ENCODE measurements around the gene APMAP. TPM values are rescaled to one million over a fixed set of nuclear protein-coding genes. Genes with fewer than 3 reads are reported as not detected.

APMAP gene
- total RNA-seq, 2 experiments from 2014 or later, result 27.7 to 28.0 TPM

DNA sequence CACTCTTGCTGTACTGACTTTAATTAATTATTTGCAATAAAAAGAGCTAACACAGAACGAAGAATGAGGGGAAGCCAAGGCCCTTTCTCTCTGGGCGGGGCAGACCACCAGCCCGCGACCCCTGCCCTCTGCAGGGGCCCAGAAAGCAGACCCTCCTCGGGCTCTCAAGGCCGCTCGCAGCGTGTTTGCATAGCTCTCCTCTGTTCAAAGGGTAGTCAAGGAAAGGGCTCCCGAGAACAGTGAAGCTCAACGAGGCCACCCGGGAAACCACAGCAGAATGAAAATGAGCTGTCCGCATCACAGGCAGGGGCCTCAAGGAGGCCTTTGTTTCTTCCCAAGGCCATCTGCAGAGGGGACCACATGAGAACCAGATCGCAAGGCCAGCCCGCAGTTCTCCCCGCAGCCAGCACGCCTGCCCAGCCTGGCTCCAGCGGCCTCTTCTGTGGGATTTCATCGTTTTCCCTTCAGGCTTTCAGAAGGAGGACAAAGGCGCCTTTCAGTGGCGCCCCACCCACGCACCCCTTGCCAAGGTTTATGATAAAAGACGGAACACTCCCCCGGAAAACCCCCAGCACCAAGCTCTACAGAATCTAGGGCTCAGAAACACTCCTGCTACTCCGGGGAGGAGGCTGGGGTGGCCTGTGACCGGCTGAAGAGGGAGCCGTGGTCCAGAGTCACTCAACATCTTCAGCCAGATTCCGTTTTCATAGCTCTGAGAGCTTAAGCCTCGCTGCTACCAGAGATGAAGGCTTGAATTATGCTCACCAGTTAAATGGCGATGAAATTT lies 40.1 kb upstream of the APMAP start:
- Histone ChIP-seq H3K4me2 (ENCODE audit: low read length) (no peak overlapping the region), H3K4me3 (ENCODE audit: low read depth, low read length, poor library complexity, severe bottlenecking) (no peak overlapping the region), H3K9me3 (ENCODE audit: low read length) (no peaks in the 10 kb centered on the region), H2AFZ (ENCODE audit: low read length) (no peak overlapping the region), H3K36me3 (ENCODE audit: insufficient read depth, low read length) (no peaks in the 10 kb centered on the region), H3K9me2 (ENCODE audit: insufficient read depth, low read length) (no peaks in the 10 kb centered on the region), H3K27ac (ENCODE audit: low read depth, low read length, poor library complexity, severe bottlenecking) (no peak overlapping the region), H3K4me1 (ENCODE audit: insufficient read depth, low read length, poor library complexity, severe bottlenecking) (peaks cover 24% of the 10 kb centered on the region), H4K20me1 (ENCODE audit: insufficient read depth, low read length) (no peaks in the 10 kb centered on the region), H3K79me2 (ENCODE audit: insufficient read depth, low read depth, low read length) (no peaks in the 10 kb centered on the region)
- ChIA-PET CTCF (ENCODE audit: unreplicated experiment) (interaction anchor here (0.6 kb wide), 1 partner anchor 478 kb away, joined by 5 read pairs; no protein-coding TSS in a partner anchor), POLR2A (no interaction called here)
- no TSS peak for BruUV-seq (replicated peaks)
- no peak for DNase-seq (ENCODE audit: low spot score)
- intact Hi-C loops (cut with micrococcal nuclease; ENCODE audit: unreplicated experiment), result no loop called here
- TF ChIP-seq CTCF (conservative IDR thresholded peaks at IDR 0.05; ENCODE audit: low read length) (no peak), EZH2phosphoT487 (IDR thresholded peaks at IDR 0.05; ENCODE audit: borderline replicate concordance, low read depth, low read length) (no peak)

DNA sequence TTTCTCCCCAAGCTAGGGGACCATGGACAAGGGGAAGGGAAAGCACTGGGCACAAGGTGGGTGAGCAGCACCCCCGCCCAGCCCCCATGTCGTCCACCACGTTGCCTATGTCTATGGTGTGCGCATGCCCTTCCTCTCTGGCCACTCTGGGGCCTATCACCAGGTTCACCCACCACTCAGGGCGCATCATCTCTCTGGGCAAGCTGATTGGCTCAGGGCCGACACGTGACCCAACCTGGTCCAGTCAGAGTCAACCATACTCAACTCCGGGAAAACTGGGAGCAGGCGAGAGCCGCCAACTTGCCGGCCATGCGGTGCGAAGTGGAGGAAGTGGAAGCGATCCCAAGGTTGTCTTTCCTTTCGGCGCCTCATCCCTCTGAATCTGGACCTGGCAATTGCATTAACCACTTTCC lies 39.5 kb upstream of the APMAP start:
- intact Hi-C loops (cut with micrococcal nuclease; ENCODE audit: unreplicated experiment), result no loop called here
- Histone ChIP-seq H3K36me3 (ENCODE audit: insufficient read depth, low read length) (no peaks in the 10 kb centered on the region), H2AFZ (ENCODE audit: low read length) (no peak overlapping the region), H3K4me2 (ENCODE audit: low read length) (no peak overlapping the region), H3K79me2 (ENCODE audit: insufficient read depth, low read depth, low read length) (no peaks in the 10 kb centered on the region), H3K4me1 (ENCODE audit: insufficient read depth, low read length, poor library complexity, severe bottlenecking) (peaks cover 18% of the 10 kb centered on the region), H3K9me2 (ENCODE audit: insufficient read depth, low read length) (no peaks in the 10 kb centered on the region), H4K20me1 (ENCODE audit: insufficient read depth, low read length) (no peaks in the 10 kb centered on the region), H3K4me3 (ENCODE audit: low read depth, low read length, poor library complexity, severe bottlenecking) (no peak overlapping the region), H3K9me3 (ENCODE audit: low read length) (no peaks in the 10 kb centered on the region), H3K27ac (ENCODE audit: low read depth, low read length, poor library complexity, severe bottlenecking) (no peak overlapping the region)
- CTCF ChIA-PET (ENCODE audit: unreplicated experiment), result no interaction called here
- POLR2A ChIA-PET, result no interaction called here
- BruUV-seq (replicated peaks), result no TSS peak
- no peak for DNase-seq (ENCODE audit: low spot score)
- TF ChIP-seq CTCF (conservative IDR thresholded peaks at IDR 0.05; ENCODE audit: low read length) (no peak), EZH2phosphoT487 (IDR thresholded peaks at IDR 0.05; ENCODE audit: borderline replicate concordance, low read depth, low read length) (no peak)

GRCh38 chr20:25031241-25031640 lies 38.7 kb upstream of the APMAP start:
- Histone ChIP-seq H3K4me3 (ENCODE audit: low read depth, low read length, poor library complexity, severe bottlenecking) (no peak overlapping the region), H3K4me1 (ENCODE audit: insufficient read depth, low read length, poor library complexity, severe bottlenecking) (peaks cover 10% of the 10 kb centered on the region), H4K20me1 (ENCODE audit: insufficient read depth, low read length) (no peaks in the 10 kb centered on the region), H2AFZ (ENCODE audit: low read length) (no peak overlapping the region), H3K4me2 (ENCODE audit: low read length) (no peak overlapping the region), H3K79me2 (ENCODE audit: insufficient read depth, low read depth, low read length) (no peaks in the 10 kb centered on the region), H3K36me3 (ENCODE audit: insufficient read depth, low read length) (no peaks in the 10 kb centered on the region), H3K27ac (ENCODE audit: low read depth, low read length, poor library complexity, severe bottlenecking) (no peak overlapping the region), H3K9me3 (ENCODE audit: low read length) (no peaks in the 10 kb centered on the region), H3K9me2 (ENCODE audit: insufficient read depth, low read length) (no peaks in the 10 kb centered on the region)
- no peak for DNase-seq (ENCODE audit: low spot score)
- intact Hi-C loops (cut with micrococcal nuclease; ENCODE audit: unreplicated experiment), result no loop called here
- POLR2A ChIA-PET, result no interaction called here
- BruUV-seq (replicated peaks), result no TSS peak
- CTCF ChIA-PET (ENCODE audit: unreplicated experiment), result no interaction called here
- TF ChIP-seq CTCF (conservative IDR thresholded peaks at IDR 0.05; ENCODE audit: low read length) (no peak), EZH2phosphoT487 (IDR thresholded peaks at IDR 0.05; ENCODE audit: borderline replicate concordance, low read depth, low read length) (no peak)
